BJ (cell line): Measurements from ENCODE around the gene TRAT1. TPM values are rescaled to one million over a fixed set of nuclear protein-coding genes. Genes with fewer than 3 reads are reported as not detected.

Experiments used
- CTCF ChIA-PET: fragments of 350-600 bp; formaldehyde crosslinking; extraction: SDS; loops from one replicate; lab custom pipeline; 2021; ENCODE audit warnings: antibody characterized with exemption, inconsistent platforms; lab: Yijun Ruan, JAX
- POLR2A ChIA-PET: fragments of 300-600 bp; sonication (Branson Sonifier 250); formaldehyde crosslinking; extraction: SDS; loops from one replicate; lab custom pipeline; 2021; ENCODE audit warnings: antibody characterized with exemption; lab: Charles Lee
- DNase-seq: peaks from one replicate; pipeline ENCODE4 v3.0.0-alpha.2; 2011; ENCODE audit warnings: low read depth
- H3K27me3 ChIP-seq: 2 replicates; pipeline ENCODE4 v1.6.0; 2011; ENCODE audit warnings: low read length; ENCODE audit not compliant: control insufficient read depth, insufficient read depth
- H3K36me3 ChIP-seq: 2 replicates; pipeline ENCODE4 v1.5.1; 2011; ENCODE audit warnings: low read length; ENCODE audit not compliant: control insufficient read depth, insufficient read depth
- H3K4me3 ChIP-seq: 2 replicates; pipeline ENCODE4 v1.5.1; 2011; ENCODE audit warnings: low read depth, mild to moderate bottlenecking, control low read depth, low read length
- CTCF ChIP-seq: IDR thresholded peaks from 2 replicates; pipeline ENCODE4 v1.5.1; 2011; ENCODE audit warnings: low read depth, mild to moderate bottlenecking, control low read depth, inconsistent platforms, low read length, moderate library complexity; ENCODE audit not compliant: insufficient read depth
- polyA plus RNA-seq: library from polyadenylated mRNA; depleted of rRNA; stranded (reverse); fragments of >200 nt; gene quantifications from 2 replicates; pipeline ENCODE4 v1.2.3, GENCODE V29; 2011

The TRAT1 gene
- polyA plus RNA-seq, 1 experiment: not detected

- no peak for TF ChIP-seq CTCF
- no peak overlapping the region for H3K4me3 ChIP-seq
- ChIA-PET POLR2A (no interaction called here), CTCF (no interaction called here)
- DNase-seq: no peak
- no peaks in the 10 kb centered on the region for H3K36me3 ChIP-seq
- no peaks in the 10 kb centered on the region for H3K27me3 ChIP-seq
Measured at GRCh38 chr3:108804437-108804836, 18.1 kb upstream of the TRAT1 start.

GRCh38 chr3:108804966-108805365 lies 17.6 kb upstream of the TRAT1 start:
- no peak for DNase-seq
- Histone ChIP-seq H3K27me3 (no peaks in the 10 kb centered on the region), H3K4me3 (no peak overlapping the region), H3K36me3 (no peaks in the 10 kb centered on the region)
- ChIA-PET CTCF (no interaction called here), POLR2A (no interaction called here)
- TF ChIP-seq CTCF: no peak

- CTCF ChIA-PET: no interaction called here
- TF ChIP-seq CTCF: no peak
- POLR2A ChIA-PET: no interaction called here
Measured at GRCh38 chr3:108806316-108806715, 16.3 kb upstream of the TRAT1 start.

GRCh38 chr3:108818404-108818803 lies 4.2 kb upstream of the TRAT1 start:
- CTCF ChIA-PET: no interaction called here

More at GRCh38 chr3:108806316-108806715, 16.3 kb upstream of the TRAT1 start:
- H3K36me3 ChIP-seq: no peaks in the 10 kb centered on the region
- H3K27me3 ChIP-seq: no peaks in the 10 kb centered on the region
- H3K4me3 ChIP-seq: no peak overlapping the region
- DNase-seq: no peak

GRCh38 chr3:108820586-108820985 lies 2.0 kb upstream of the TRAT1 start:
- ChIA-PET POLR2A (no interaction called here), CTCF (no interaction called here)
- H3K27me3 ChIP-seq: no peaks in the 10 kb centered on the region
- no peak for TF ChIP-seq CTCF
- DNase-seq: no peak
- H3K36me3 ChIP-seq: no peaks in the 10 kb centered on the region
- H3K4me3 ChIP-seq: no peak overlapping the region

More at GRCh38 chr3:108818404-108818803, 4.2 kb upstream of the TRAT1 start:
- TF ChIP-seq CTCF: no peak
- H3K27me3 ChIP-seq: no peaks in the 10 kb centered on the region
- no peak overlapping the region for H3K4me3 ChIP-seq
- H3K36me3 ChIP-seq: no peaks in the 10 kb centered on the region
- no peak for DNase-seq
- POLR2A ChIA-PET: no interaction called here
